Smooth muscle cell of the pulmonary artery (primary cell): ENCODE measurements around the gene RUFY4. TPM values are rescaled to one million over a fixed set of nuclear protein-coding genes. Genes with fewer than 3 reads are reported as not detected.

Experiments
- total RNA-seq: library from RNA; depleted of rRNA; stranded (reverse); fragments of >200 nt; gene quantifications from 2 replicates; pipeline ENCODE4 v1.2.3, GENCODE V29; 2014

The RUFY4 gene, protein sequence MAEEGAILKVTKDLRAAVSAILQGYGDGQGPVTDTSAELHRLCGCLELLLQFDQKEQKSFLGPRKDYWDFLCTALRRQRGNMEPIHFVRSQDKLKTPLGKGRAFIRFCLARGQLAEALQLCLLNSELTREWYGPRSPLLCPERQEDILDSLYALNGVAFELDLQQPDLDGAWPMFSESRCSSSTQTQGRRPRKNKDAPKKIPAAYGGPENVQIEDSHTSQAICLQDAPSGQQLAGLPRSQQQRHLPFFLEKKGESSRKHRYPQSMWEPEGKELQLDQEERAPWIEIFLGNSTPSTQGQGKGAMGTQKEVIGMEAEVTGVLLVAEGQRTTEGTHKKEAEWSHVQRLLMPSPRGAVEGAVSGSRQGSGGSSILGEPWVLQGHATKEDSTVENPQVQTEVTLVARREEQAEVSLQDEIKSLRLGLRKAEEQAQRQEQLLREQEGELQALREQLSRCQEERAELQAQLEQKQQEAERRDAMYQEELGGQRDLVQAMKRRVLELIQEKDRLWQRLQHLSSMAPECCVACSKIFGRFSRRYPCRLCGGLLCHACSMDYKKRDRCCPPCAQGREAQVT
- not detected in 2 replicates for total RNA-seq

DNA sequence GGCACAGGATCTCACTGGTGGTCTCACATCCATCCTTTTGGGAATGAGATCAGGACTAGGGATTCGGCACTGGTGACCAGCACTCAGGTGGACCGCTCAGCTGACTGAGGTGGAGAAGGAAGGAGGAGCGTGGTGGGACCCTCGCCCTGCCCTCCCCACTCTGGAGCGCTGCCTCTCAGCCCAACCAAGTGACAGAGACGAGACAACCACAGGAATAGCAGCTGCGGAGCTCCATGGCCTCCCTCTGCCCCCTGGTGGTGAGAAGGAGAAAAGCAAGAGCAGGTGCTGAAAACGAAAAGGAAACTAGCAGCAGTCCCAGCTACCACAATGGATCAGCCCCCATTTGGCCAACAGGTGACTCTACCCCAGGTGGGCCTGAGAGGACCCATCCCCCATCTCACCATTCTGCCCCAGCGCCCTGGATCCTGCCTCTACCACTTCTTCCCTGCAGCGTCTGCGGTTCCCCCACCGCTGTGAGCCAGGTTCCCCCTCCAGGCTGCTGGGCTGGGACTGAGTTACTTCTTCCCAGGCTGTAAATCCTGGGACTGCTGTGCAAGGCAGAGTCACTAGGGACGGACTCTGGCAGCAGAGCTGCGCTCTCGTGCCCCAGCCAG, at the start of gene RUFY4:
RUFY4 (plus strand) TSS at position 533 of the 614 bp plus-strand sequence. CDS start 1,353 bp downstream, outside the sequence.

DNA sequence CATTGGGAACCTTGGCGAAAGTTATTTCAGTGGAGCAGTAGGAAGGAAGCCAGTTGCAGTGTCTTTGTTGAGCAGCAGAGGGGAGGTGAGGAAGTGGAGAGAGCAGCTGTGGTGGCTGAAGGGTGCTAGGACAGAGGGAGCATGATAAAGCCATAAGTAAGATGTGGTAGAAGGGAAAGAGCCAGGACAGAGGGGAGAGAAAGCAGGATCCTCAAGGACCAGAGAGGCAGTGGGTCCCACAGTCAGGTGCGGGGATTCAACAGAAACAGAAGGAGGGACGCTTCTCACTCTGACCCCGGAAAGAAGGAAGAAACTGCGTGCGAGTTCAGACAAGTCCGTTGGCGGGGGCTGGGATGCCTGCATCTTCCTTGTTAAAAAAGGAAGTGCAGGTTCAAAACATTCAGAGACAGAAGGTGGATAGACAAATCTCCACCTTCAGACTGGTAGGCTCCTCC, 56.6 kb downstream of the RUFY4 start, which contains the start of gene CXCR2:
CXCR2 (plus strand) TSS at position 403 of the 455 bp plus-strand sequence. CDS start 8,774 bp downstream, outside the sequence.

Other genes with a start within 250 kb of the RUFY4 start
- 243 and 297 TPM in 2 replicates for gene TNS1, start 66.3 kb upstream of the RUFY4 start, total RNA-seq
- gene CXCR2, start 56.8 kb downstream of the RUFY4 start, total RNA-seq, result not detected in 2 replicates
- not detected in 2 replicates for gene CXCR1, start 97.7 kb downstream of the RUFY4 start, total RNA-seq
- 259 and 300 TPM in 2 replicates for gene ARPC2, start 147.9 kb downstream of the RUFY4 start, total RNA-seq
- gene GPBAR1, start 191.8 kb downstream of the RUFY4 start, total RNA-seq, result 0.03 and 0.13 TPM in 2 replicates
- 101 and 111 TPM in 2 replicates for gene AAMP, start 200.9 kb downstream of the RUFY4 start, total RNA-seq
- 25.0 and 27.8 TPM in 2 replicates for gene PNKD, start 201.3 kb downstream of the RUFY4 start, total RNA-seq
- 297 and 397 TPM in 2 replicates for gene TMBIM1, start 223.2 kb downstream of the RUFY4 start, total RNA-seq